IMR-90 (cell line): Measurements from ENCODE around the gene RAB11FIP4. TPM values are rescaled to one million over a fixed set of nuclear protein-coding genes. Genes with fewer than 3 reads are reported as not detected.

Source experiments
- ATAC-seq: fragments of 200-7000 bp; cut with Tn5 transposase; 2 replicates; pipeline ENCODE4 v1.9.1; 2020; ENCODE audit warnings: low read depth, mild to moderate bottlenecking, moderate library complexity
- BruUV-seq: library from RNA; stranded (reverse); fragments of 400-500 nt; replicated peaks from 2 replicates; lab custom pipeline; 2021; lab: Mats Ljungman, UMichigan
- CTCF ChIA-PET: fragments of 300-600 bp; formaldehyde crosslinking; extraction: SDS; loops from one replicate; lab custom pipeline; 2021; ENCODE audit warnings: antibody characterized with exemption; lab: Yijun Ruan, JAX
- POLR2A ChIA-PET: fragments of 300-600 bp; sonication (Branson Sonifier 250); formaldehyde crosslinking; loops from one replicate; lab custom pipeline; 2022; ENCODE audit warnings: antibody characterized with exemption; ENCODE audit not compliant: unreplicated experiment; lab: Charles Lee
- DNase-seq: peaks from one replicate; pipeline ENCODE4 v3.0.0; 2013
- H2AFZ ChIP-seq: replicated peaks from 2 replicates; pipeline ENCODE3; 2013; ENCODE audit warnings: low read length, mild to moderate bottlenecking; ENCODE audit not compliant: poor library complexity
- H2AK5ac ChIP-seq: 2 replicates; pipeline ENCODE4 v1.6.1; 2013; ENCODE audit warnings: low read depth, low read length, inconsistent platforms
- H2AK9ac ChIP-seq: replicated peaks from 2 replicates; pipeline ENCODE3; 2013; ENCODE audit warnings: mild to moderate bottlenecking, low read depth, low read length, moderate library complexity; ENCODE audit not compliant: poor library complexity
- H2BK120ac ChIP-seq: 2 replicates; pipeline ENCODE4 v1.6.1; 2013; ENCODE audit warnings: low read depth, low read length, inconsistent platforms
- H2BK15ac ChIP-seq: 3 replicates; pipeline ENCODE4 v1.6.1; 2013; ENCODE audit warnings: low read depth, low read length, inconsistent platforms
- H2BK20ac ChIP-seq: 2 replicates; pipeline ENCODE4 v1.6.1; 2013; ENCODE audit warnings: low read depth, mild to moderate bottlenecking, inconsistent platforms, low read length, moderate library complexity
- H2BK5ac ChIP-seq: 2 replicates; pipeline ENCODE4 v1.6.1; 2013; ENCODE audit warnings: mild to moderate bottlenecking, low read depth, low read length, inconsistent platforms; ENCODE audit not compliant: poor library complexity, severe bottlenecking
- H3K14ac ChIP-seq: replicated peaks from 2 replicates; pipeline ENCODE4 v1.6.1; 2013; ENCODE audit warnings: low read depth, low read length, inconsistent platforms
- H3K18ac ChIP-seq: 2 replicates; pipeline ENCODE4 v1.6.1; 2013; ENCODE audit warnings: low read depth, low read length, control low read depth
- H3K23ac ChIP-seq: 2 replicates; pipeline ENCODE4 v1.6.1; 2013; ENCODE audit warnings: low read depth, low read length, inconsistent platforms
- H3K27ac ChIP-seq: 2 replicates; pipeline ENCODE4 v1.5.1; 2013; ENCODE audit warnings: mild to moderate bottlenecking, control low read depth, low read length; ENCODE audit not compliant: insufficient read depth
- H3K27me3 ChIP-seq: 2 replicates; pipeline ENCODE4 v1.6.1; 2013; ENCODE audit warnings: low read length; ENCODE audit not compliant: control insufficient read depth, insufficient read depth
- H3K36me3 ChIP-seq: 2 replicates; pipeline ENCODE4 v1.6.1; 2013; ENCODE audit warnings: low read length, mixed read lengths; ENCODE audit not compliant: control insufficient read depth, insufficient read depth
- H3K4ac ChIP-seq: 2 replicates; pipeline ENCODE4 v1.6.1; 2013; ENCODE audit warnings: low read depth, low read length, inconsistent platforms
- H3K4me1 ChIP-seq: 2 replicates; pipeline ENCODE4 v1.6.1; 2013; ENCODE audit warnings: low read length, mixed read lengths; ENCODE audit not compliant: control insufficient read depth, insufficient read depth
- H3K4me2 ChIP-seq: 2 replicates; pipeline ENCODE4 v1.6.1; 2013; ENCODE audit warnings: low read depth, mild to moderate bottlenecking, control low read depth, low read length, moderate library complexity
- H3K4me3 ChIP-seq: 2 replicates; pipeline ENCODE4 v1.5.1; 2013; ENCODE audit warnings: low read depth, mild to moderate bottlenecking, control low read depth, low read length, moderate library complexity; ENCODE audit not compliant: insufficient read depth
- H3K56ac ChIP-seq: 2 replicates; pipeline ENCODE4 v1.6.1; 2013; ENCODE audit warnings: low read length, inconsistent platforms; ENCODE audit not compliant: insufficient read depth; ENCODE audit errors: extremely low read depth
- H3K79me1 ChIP-seq, 2 experiments: 2 replicates each; pipeline ENCODE4 v1.6.1; 2013; ENCODE audit warnings: low read length in 2 of 2, inconsistent platforms in 1 of 2, low read depth in 1 of 2
- H3K9ac ChIP-seq: 2 replicates; pipeline ENCODE4 v1.6.1; 2013; ENCODE audit warnings: low read depth, low read length, control low read depth
- H3K9me1 ChIP-seq: 2 replicates; pipeline ENCODE4 v1.6.1; 2013; ENCODE audit warnings: low read length, inconsistent platforms; ENCODE audit not compliant: insufficient read depth
- H3K9me3 ChIP-seq: 2 replicates; pipeline ENCODE4 v1.6.1; 2013; ENCODE audit warnings: low read length; ENCODE audit not compliant: control insufficient read depth, insufficient read depth
- H4K20me1 ChIP-seq: 2 replicates; pipeline ENCODE4 v1.6.1; 2013; ENCODE audit warnings: low read length, inconsistent platforms; ENCODE audit not compliant: insufficient read depth
- H4K5ac ChIP-seq: 2 replicates; pipeline ENCODE4 v1.6.1; 2013; ENCODE audit warnings: mild to moderate bottlenecking, low read depth, low read length, control low read depth
- H4K8ac ChIP-seq, 2 experiments: 2 replicates each; pipeline ENCODE4 v1.6.1; 2013; ENCODE audit warnings: low read depth in 2 of 2, low read length in 2 of 2, control low read depth in 1 of 2, inconsistent platforms in 1 of 2
- H4K91ac ChIP-seq: 2 replicates; pipeline ENCODE4 v1.6.1; 2013; ENCODE audit warnings: low read depth, low read length, inconsistent platforms; ENCODE audit not compliant: insufficient read depth
- BHLHE40 ChIP-seq: fragments of 150-350 bp; IDR thresholded peaks from 2 replicates; pipeline ENCODE4 v1.6.1; 2016; ENCODE audit warnings: mild to moderate bottlenecking, low read depth, low read length
- CEBPB ChIP-seq: IDR thresholded peaks from 2 replicates; pipeline ENCODE4 v1.6.1; 2012; ENCODE audit warnings: low read depth, low read length, improper control_type of control experiment
- CHD1 ChIP-seq: IDR thresholded peaks from 2 replicates; pipeline ENCODE4 v1.6.1; 2012; ENCODE audit warnings: low read depth, low read length, improper control_type of control experiment
- FOS ChIP-seq: fragments of 150-350 bp; IDR thresholded peaks from 2 replicates; pipeline ENCODE4 v1.6.1; 2016; ENCODE audit warnings: low read depth, low read length
- MAFK ChIP-seq: IDR thresholded peaks from 2 replicates; pipeline ENCODE4 v1.6.1; 2012; ENCODE audit warnings: low read depth, low read length, improper control_type of control experiment
- MAZ ChIP-seq: IDR thresholded peaks from 2 replicates; pipeline ENCODE4 v1.6.1; 2012; ENCODE audit warnings: low read depth, mild to moderate bottlenecking, low read length, improper control_type of control experiment, moderate library complexity, borderline replicate concordance
- MXI1 ChIP-seq: IDR thresholded peaks from 2 replicates; pipeline ENCODE4 v1.6.1; 2012; ENCODE audit warnings: low read depth, mild to moderate bottlenecking, low read length, moderate library complexity, borderline replicate concordance
- NFE2L2 ChIP-seq: fragments of 150-350 bp; IDR thresholded peaks from 2 replicates; pipeline ENCODE4 v1.6.1; 2016; ENCODE audit warnings: low read depth, mild to moderate bottlenecking, low read length
- POLR2A ChIP-seq: IDR thresholded peaks from 2 replicates; pipeline ENCODE4 v1.6.1; 2012; ENCODE audit warnings: mild to moderate bottlenecking, low read depth, low read length
- RAD21 ChIP-seq: IDR thresholded peaks from 2 replicates; pipeline ENCODE4 v1.6.1; 2012; ENCODE audit warnings: low read length, improper control_type of control experiment
- RCOR1 ChIP-seq: IDR thresholded peaks from 2 replicates; pipeline ENCODE4 v1.6.1; 2012; ENCODE audit warnings: mild to moderate bottlenecking, low read length, improper control_type of control experiment; ENCODE audit not compliant: insufficient replicate concordance
- RFX5 ChIP-seq: IDR thresholded peaks from 2 replicates; pipeline ENCODE4 v1.8.0; 2012; ENCODE audit warnings: low read depth, mild to moderate bottlenecking, low read length, moderate library complexity
- SMC3 ChIP-seq: fragments of 150-350 bp; IDR thresholded peaks from 2 replicates; pipeline ENCODE4 v1.6.1; 2016; ENCODE audit warnings: low read depth, mild to moderate bottlenecking, antibody characterized with exemption, low read length, moderate library complexity
- WGBS, 2 experiments: methylation state at CpG; one replicate each; pipeline versions ENCODE4 v1.1.5 to v1.1.7; 2013; ENCODE audit warnings: missing lambda C conversion rate in 2 of 2; ENCODE audit not compliant: insufficient read length in 1 of 2; ENCODE audit errors: extremely low coverage in 2 of 2; 5-methylcytosine and 5-hydroxymethylcytosine counted together
- dilution Hi-C: fragments of 300-500 bp; cut with HindIII; formaldehyde crosslinking; loops from one replicate; pipeline ENCODE4 v1.14.3; 2018; ENCODE audit warnings: low sequenced_read_pairs; ENCODE audit not compliant: unreplicated experiment
- in situ Hi-C: fragments of 300-500 bp; cut with MboI; formaldehyde crosslinking; loops from 3 replicates; pipeline ENCODE4 v1.14.3; 2019; ENCODE audit warnings: low sequenced_read_pairs, inconsistent platforms, mixed read lengths
- intact Hi-C: fragments of 100-400 bp; cut with micrococcal nuclease; formaldehyde crosslinking; loops from 2 replicates; pipeline ENCODE4 v1.10.0; 2022
- polyA plus RNA-seq, 3 experiments: library from polyadenylated mRNA; depleted of rRNA; stranded (reverse); fragments of >200 nt; gene quantifications; 2 replicates each; pipeline ENCODE4 v1.2.3, GENCODE V29; 2012; ENCODE audit warnings: low replicate concordance in 1 of 3
- total RNA-seq: library from RNA; depleted of rRNA; stranded (reverse); fragments of >200 nt; gene quantifications from 2 replicates; pipeline ENCODE4 v1.2.3, GENCODE V29; 2012
- TF ChIP-seq, protein P1 (sequence below): fragments of 150-350 bp; IDR thresholded peaks from 2 replicates; pipeline ENCODE4 v1.6.1; 2016; ENCODE audit warnings: low read depth, mild to moderate bottlenecking, low read length, moderate library complexity, borderline replicate concordance
- TF ChIP-seq, protein P2 (sequence below): conservative IDR thresholded peaks from 2 replicates; pipeline ENCODE4 v1.5.1; 2012; ENCODE audit warnings: mild to moderate bottlenecking, low read depth, low read length, improper control_type of control experiment
- TF ChIP-seq, protein P3 (sequence below): fragments of 150-350 bp; IDR thresholded peaks from 2 replicates; pipeline ENCODE4 v1.6.1; 2017; ENCODE audit warnings: mild to moderate bottlenecking, antibody characterized with exemption, low read length, low read depth

The RAB11FIP4 gene
- total and polyA plus RNA-seq, 2 of the 4 experiments (the other 2 are of a cell fraction): 0.68 to 1.1 TPM

DNA sequence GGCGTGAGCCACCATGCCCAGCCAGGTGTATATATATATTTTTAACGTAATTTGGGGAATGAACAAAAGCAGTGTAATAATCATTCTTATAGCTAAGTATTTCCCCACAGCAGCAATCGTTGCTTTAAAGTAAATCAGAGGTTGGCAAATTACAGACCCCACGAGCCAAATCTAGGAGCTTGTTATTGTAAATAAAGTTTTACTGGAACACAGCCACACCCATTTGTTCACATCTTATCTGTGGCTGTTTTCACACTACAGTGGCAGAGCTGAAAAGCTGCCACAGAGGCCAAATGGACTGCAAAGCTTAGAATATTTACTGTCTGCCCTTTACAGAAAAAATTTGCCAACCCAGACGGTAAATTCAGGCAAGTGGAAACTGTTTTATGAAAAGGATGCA is 50.8 kb downstream of the RAB11FIP4 start:
- Histone ChIP-seq H3K4me1 (no peaks in the 10 kb centered on the region; the same call in 1 of the 2 replicates), H2BK15ac (no peak overlapping the region), H3K4me2 (no peak overlapping the region), H3K9me3 (no peaks in the 10 kb centered on the region), H4K91ac (no peak overlapping the region), H2BK20ac (no peak overlapping the region), H4K5ac (no peak overlapping the region), H2BK120ac (no peak overlapping the region), H3K23ac (no peak overlapping the region), H2AK9ac (no peak overlapping the region), H3K79me1 (no peaks in the 10 kb centered on the region), H2BK5ac (no peak overlapping the region), H3K18ac (no peak overlapping the region), H3K56ac (no peak overlapping the region), H4K8ac (no peak overlapping the region), H3K9me1 (0 out of 2 replicates have a peak, but pooled peaks cover 3% of the 10 kb centered on the region), H2AFZ (no peak overlapping the region), H3K4ac (no peak overlapping the region), H3K27ac (no peak overlapping the region), H3K36me3 (no peaks in the 10 kb centered on the region), H3K4me3 (no peak overlapping the region), H3K9ac (no peak overlapping the region), H3K27me3 (peaks cover 11% of the 10 kb centered on the region; the same call in 1 of the 2 replicates), H4K20me1 (no peaks in the 10 kb centered on the region), H2AK5ac (no peak overlapping the region), H3K14ac (no peak overlapping the region)
- dilution Hi-C loops: no loop called here
- WGBS, 2 experiments: no CpG with 5 or more reads among the region's 5 CpGs
- no peak for DNase-seq
- in situ Hi-C loops: loop anchor here (5.0 kb wide), 2 partner anchors 85 to 400 kb away; no protein-coding TSS in a partner anchor
- no peak for ATAC-seq
- BruUV-seq: no TSS peak
- ChIA-PET POLR2A (no interaction called here), CTCF (interaction anchor here (0.6 to 0.7 kb wide), 2 partner anchors 148 to 426 kb away, joined by 3 to 4 read pairs; no protein-coding TSS in a partner anchor)
- TF ChIP-seq NFE2L2 (no peak), RAD21 (no peak), POLR2A (no peak), MXI1 (no peak), SMC3 (no peak), CEBPB (no peak), MAZ (no peak), BHLHE40 (no peak), RCOR1 (no peak), RFX5 (no peak), FOS (no peak), CHD1 (no peak), MAFK (no peak)
- TF ChIP-seq, protein P1, sequence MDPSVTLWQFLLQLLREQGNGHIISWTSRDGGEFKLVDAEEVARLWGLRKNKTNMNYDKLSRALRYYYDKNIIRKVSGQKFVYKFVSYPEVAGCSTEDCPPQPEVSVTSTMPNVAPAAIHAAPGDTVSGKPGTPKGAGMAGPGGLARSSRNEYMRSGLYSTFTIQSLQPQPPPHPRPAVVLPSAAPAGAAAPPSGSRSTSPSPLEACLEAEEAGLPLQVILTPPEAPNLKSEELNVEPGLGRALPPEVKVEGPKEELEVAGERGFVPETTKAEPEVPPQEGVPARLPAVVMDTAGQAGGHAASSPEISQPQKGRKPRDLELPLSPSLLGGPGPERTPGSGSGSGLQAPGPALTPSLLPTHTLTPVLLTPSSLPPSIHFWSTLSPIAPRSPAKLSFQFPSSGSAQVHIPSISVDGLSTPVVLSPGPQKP: no peak
- TF ChIP-seq, protein P2, sequence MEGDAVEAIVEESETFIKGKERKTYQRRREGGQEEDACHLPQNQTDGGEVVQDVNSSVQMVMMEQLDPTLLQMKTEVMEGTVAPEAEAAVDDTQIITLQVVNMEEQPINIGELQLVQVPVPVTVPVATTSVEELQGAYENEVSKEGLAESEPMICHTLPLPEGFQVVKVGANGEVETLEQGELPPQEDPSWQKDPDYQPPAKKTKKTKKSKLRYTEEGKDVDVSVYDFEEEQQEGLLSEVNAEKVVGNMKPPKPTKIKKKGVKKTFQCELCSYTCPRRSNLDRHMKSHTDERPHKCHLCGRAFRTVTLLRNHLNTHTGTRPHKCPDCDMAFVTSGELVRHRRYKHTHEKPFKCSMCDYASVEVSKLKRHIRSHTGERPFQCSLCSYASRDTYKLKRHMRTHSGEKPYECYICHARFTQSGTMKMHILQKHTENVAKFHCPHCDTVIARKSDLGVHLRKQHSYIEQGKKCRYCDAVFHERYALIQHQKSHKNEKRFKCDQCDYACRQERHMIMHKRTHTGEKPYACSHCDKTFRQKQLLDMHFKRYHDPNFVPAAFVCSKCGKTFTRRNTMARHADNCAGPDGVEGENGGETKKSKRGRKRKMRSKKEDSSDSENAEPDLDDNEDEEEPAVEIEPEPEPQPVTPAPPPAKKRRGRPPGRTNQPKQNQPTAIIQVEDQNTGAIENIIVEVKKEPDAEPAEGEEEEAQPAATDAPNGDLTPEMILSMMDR: no peak
- TF ChIP-seq, protein P3, sequence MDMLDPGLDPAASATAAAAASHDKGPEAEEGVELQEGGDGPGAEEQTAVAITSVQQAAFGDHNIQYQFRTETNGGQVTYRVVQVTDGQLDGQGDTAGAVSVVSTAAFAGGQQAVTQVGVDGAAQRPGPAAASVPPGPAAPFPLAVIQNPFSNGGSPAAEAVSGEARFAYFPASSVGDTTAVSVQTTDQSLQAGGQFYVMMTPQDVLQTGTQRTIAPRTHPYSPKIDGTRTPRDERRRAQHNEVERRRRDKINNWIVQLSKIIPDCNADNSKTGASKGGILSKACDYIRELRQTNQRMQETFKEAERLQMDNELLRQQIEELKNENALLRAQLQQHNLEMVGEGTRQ: no peak
- intact Hi-C loops: no loop called here
